SK-N-SH (cell line): ENCODE data around the gene ARHGAP20. TPM values are rescaled to one million over a fixed set of nuclear protein-coding genes. Genes with fewer than 3 reads are reported as not detected.

ENCODE experiments used
- CTCF ChIA-PET: fragments of 300-600, 350-600 bp; formaldehyde crosslinking; extraction: SDS; loops from one replicate; lab custom pipeline; 2021; lab: Yijun Ruan, JAX
- POLR2A ChIA-PET: fragments of 350-600 bp; sonication (Branson Sonifier 250); formaldehyde crosslinking; extraction: SDS; loops from one replicate; lab custom pipeline; 2020; ENCODE audit warnings: antibody characterized with exemption, inconsistent platforms; lab: Yijun Ruan, JAX
- DNase-seq: peaks from one replicate; pipeline ENCODE4 v3.0.0; 2012
- H2AFZ ChIP-seq: fragments of 200-600 bp; sonication (generic); 2 replicates; pipeline ENCODE4 v1.8.1; 2016; ENCODE audit warnings: antibody characterized with exemption, mild to moderate bottlenecking, low read depth
- H3F3A ChIP-seq: fragments of 200-600 bp; sonication (generic); replicated peaks from 2 replicates; pipeline ENCODE3; 2016; ENCODE audit warnings: antibody characterized with exemption, mild to moderate bottlenecking; ENCODE audit not compliant: insufficient read depth
- H3K27ac ChIP-seq, 2 experiments: fragments of 200-500 bp in 1 of 2; fragments of 200-600 bp in 1 of 2; sonication (Bioruptor generic) in 1 of 2; sonication (generic), shearing (Covaris generic) in 1 of 2; 2 replicates each; pipeline versions ENCODE4 v1.5.1 to v1.6.1; 2014 to 2016; ENCODE audit warnings: low read depth in 2 of 2, inconsistent platforms in 1 of 2, low read length in 1 of 2, mild to moderate bottlenecking in 1 of 2, mixed read lengths in 1 of 2
- H3K27me3 ChIP-seq: fragments of 200-600 bp; sonication (generic), shearing (Covaris generic); 2 replicates; pipeline ENCODE4 v1.6.1; 2016; ENCODE audit warnings: mixed run types; ENCODE audit not compliant: insufficient read depth
- H3K36me3 ChIP-seq, 2 experiments: fragments of 200-500 bp in 1 of 2; fragments of 200-600 bp in 1 of 2; sonication (Bioruptor generic) in 1 of 2; sonication (generic) in 1 of 2; replicated peaks in 1 of 2; 2 replicates each; pipeline versions ENCODE3 to v1.5.1; 2014 to 2016; ENCODE audit warnings: low read length in 1 of 2, mild to moderate bottlenecking in 1 of 2; ENCODE audit not compliant: insufficient read depth in 2 of 2, control insufficient read depth in 1 of 2
- H3K4me1 ChIP-seq, 2 experiments: fragments of 200-500 bp in 1 of 2; fragments of 200-600 bp in 1 of 2; sonication (Bioruptor generic) in 1 of 2; sonication (generic), shearing (Covaris generic) in 1 of 2; 2 replicates each; pipeline versions ENCODE4 v1.5.1 to v1.6.1; 2014 to 2016; ENCODE audit warnings: low read depth in 1 of 2, low read length in 1 of 2, mixed run types in 1 of 2; ENCODE audit not compliant: insufficient read depth in 2 of 2, control insufficient read depth in 1 of 2
- H3K4me2 ChIP-seq: fragments of 200-600 bp; sonication (generic), shearing (Covaris generic); 2 replicates; pipeline ENCODE4 v1.6.1; 2017; ENCODE audit warnings: mixed run types
- H3K4me3 ChIP-seq, 2 experiments: fragments of 200-500 bp in 1 of 2; fragments of 200-600 bp in 1 of 2; sonication (Bioruptor generic) in 1 of 2; sonication (generic), shearing (Covaris generic) in 1 of 2; 2 replicates each; pipeline versions ENCODE4 v1.5.1 to v1.8.1; 2014 to 2016; ENCODE audit warnings: low read depth in 2 of 2, inconsistent platforms in 1 of 2, low read length in 1 of 2, mild to moderate bottlenecking in 1 of 2, mixed read lengths in 1 of 2, moderate library complexity in 1 of 2
- H3K79me2 ChIP-seq: fragments of 200-600 bp; sonication (generic); 2 replicates; pipeline ENCODE4 v1.8.1; 2017; ENCODE audit warnings: mild to moderate bottlenecking; ENCODE audit not compliant: insufficient read depth
- H3K9ac ChIP-seq: fragments of 200-600 bp; sonication (generic); 2 replicates; pipeline ENCODE4 v1.6.1; 2017; ENCODE audit warnings: mixed run types
- H3K9me2 ChIP-seq: fragments of 200-600 bp; sonication (generic); 2 replicates; pipeline ENCODE4 v1.6.1; 2017; ENCODE audit warnings: mixed run types
- H3K9me3 ChIP-seq: fragments of 200-600 bp; sonication (generic); 2 replicates; pipeline ENCODE4 v1.6.1; 2017; ENCODE audit warnings: mixed run types, mild to moderate bottlenecking, moderate library complexity
- H4K20me1 ChIP-seq: fragments of 200-600 bp; sonication (generic); 2 replicates; pipeline ENCODE4 v1.6.1; 2017; ENCODE audit warnings: mild to moderate bottlenecking, mixed run types; ENCODE audit not compliant: insufficient read depth
- CHD2 ChIP-seq: fragments of 150-350 bp; IDR thresholded peaks from 2 replicates; pipeline ENCODE4 v1.6.1; 2018; ENCODE audit warnings: low read length; ENCODE audit not compliant: partially characterized antibody
- FOXJ3 ChIP-seq: sonication (generic); formaldehyde crosslinking; IDR thresholded peaks from 2 replicates; pipeline ENCODE4 v1.5.1; 2020; ENCODE audit warnings: mild to moderate bottlenecking, missing genetic modification reagents
- GABPA ChIP-seq: IDR thresholded peaks from 2 replicates; pipeline ENCODE4 v1.4.0; 2012; ENCODE audit warnings: low read depth, mild to moderate bottlenecking
- SMC3 ChIP-seq: IDR thresholded peaks from 2 replicates; pipeline ENCODE4 v1.6.1; 2012; ENCODE audit warnings: low read depth, low read length, improper control_type of control experiment
- TCF12 ChIP-seq: IDR thresholded peaks from 2 replicates; pipeline ENCODE4 v1.4.0; 2012
- TEAD4 ChIP-seq: IDR thresholded peaks from 2 replicates; pipeline ENCODE4 v1.4.0; 2012; ENCODE audit warnings: mild to moderate bottlenecking, borderline replicate concordance; ENCODE audit not compliant: insufficient read depth
- ZBTB33 ChIP-seq: IDR thresholded peaks from 2 replicates; pipeline ENCODE4 v1.4.0; 2012; ENCODE audit warnings: low read depth, borderline replicate concordance
- WGBS: methylation state at CpG from one replicate; pipeline ENCODE4 v1.1.6; 2017; ENCODE audit warnings: low lambda C conversion rate; 5-methylcytosine and 5-hydroxymethylcytosine counted together
- polyA plus RNA-seq, 3 experiments: library from polyadenylated mRNA; depleted of rRNA; stranded (reverse); fragments of >200 nt; gene quantifications; 2 replicates each; pipeline ENCODE4 v1.2.3, GENCODE V29; 2012
- TF ChIP-seq, protein P1 (sequence below): fragments of 200-600 bp; sonication (generic); IDR thresholded peaks from 2 replicates; pipeline ENCODE4 v1.6.1; 2017; ENCODE audit warnings: antibody characterized with exemption, mild to moderate bottlenecking, moderate library complexity
- TF ChIP-seq, protein P2 (sequence below): IDR thresholded peaks from 2 replicates; pipeline ENCODE4; 2012

ARHGAP20 gene
- polyA plus RNA-seq, 1 of the 3 experiments (the other 2 are of a cell fraction) = 0.76 TPM

DNA sequence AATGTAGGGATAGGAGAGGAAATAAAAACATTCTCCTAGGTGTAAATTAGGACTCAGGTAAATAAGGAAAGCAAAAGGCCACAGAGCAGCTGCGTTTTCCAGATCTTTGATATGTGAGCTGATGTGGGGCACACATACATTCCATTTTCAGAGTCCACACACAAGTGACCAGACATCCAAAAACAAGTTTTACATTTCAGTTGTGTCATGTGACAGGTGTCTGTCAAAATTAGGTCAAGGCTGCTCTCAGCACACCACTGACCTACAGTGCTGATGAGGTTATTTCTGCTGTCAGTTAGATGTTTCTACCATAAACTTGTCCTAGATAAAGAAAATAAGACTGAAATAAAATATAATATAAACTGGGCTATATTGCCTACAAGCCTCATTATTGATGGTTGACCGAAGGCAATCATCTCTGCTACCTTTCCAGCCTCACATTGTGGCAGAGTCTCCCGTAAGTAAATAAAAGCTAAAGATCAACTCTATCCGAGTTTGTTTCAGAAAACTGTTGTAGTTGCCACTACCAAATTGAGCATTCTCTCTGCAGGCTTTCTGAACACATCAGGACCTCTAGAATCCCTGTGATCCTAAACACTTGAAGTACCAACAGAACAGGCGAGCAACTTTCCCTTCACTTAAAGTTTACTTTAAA, 7.9 kb downstream of the ARHGAP20 start (continued):
- TF ChIP-seq, protein P1, sequence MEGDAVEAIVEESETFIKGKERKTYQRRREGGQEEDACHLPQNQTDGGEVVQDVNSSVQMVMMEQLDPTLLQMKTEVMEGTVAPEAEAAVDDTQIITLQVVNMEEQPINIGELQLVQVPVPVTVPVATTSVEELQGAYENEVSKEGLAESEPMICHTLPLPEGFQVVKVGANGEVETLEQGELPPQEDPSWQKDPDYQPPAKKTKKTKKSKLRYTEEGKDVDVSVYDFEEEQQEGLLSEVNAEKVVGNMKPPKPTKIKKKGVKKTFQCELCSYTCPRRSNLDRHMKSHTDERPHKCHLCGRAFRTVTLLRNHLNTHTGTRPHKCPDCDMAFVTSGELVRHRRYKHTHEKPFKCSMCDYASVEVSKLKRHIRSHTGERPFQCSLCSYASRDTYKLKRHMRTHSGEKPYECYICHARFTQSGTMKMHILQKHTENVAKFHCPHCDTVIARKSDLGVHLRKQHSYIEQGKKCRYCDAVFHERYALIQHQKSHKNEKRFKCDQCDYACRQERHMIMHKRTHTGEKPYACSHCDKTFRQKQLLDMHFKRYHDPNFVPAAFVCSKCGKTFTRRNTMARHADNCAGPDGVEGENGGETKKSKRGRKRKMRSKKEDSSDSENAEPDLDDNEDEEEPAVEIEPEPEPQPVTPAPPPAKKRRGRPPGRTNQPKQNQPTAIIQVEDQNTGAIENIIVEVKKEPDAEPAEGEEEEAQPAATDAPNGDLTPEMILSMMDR = no peak

DNA sequence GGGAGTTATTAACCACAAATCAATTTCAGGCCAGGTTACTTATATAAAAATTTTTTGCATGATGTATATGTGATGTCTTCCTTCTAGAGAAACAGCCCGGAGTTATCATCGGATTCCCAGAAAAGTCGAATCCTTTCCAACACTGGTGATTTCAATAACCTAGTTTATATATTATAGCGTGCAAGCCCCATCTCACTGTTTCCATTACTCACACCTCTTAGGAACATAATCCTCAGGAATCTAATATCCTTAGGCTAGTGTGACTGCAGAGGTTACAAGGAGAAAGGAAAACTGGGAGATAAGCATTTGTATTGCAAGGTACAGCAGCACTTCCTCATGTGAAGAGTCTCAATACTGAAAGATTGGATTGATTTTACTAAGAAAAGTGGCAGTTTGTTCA, 20.3 kb downstream of the ARHGAP20 start:
- Histone ChIP-seq H3K36me3 (no peaks in the 10 kb centered on the region), H3K27me3 (no peaks in the 10 kb centered on the region), H3K4me1 (no peaks in the 10 kb centered on the region; a peak in 3 of 4 replicates), H3K79me2 (no peaks in the 10 kb centered on the region), H2AFZ (no peak overlapping the region), H4K20me1 (no peaks in the 10 kb centered on the region), H3K9me3 (no peaks in the 10 kb centered on the region), H3F3A (no peaks in the 10 kb centered on the region), H3K4me2 (no peak overlapping the region), H3K4me3 (no peak overlapping the region), H3K27ac (no peak overlapping the region), H3K9ac (no peak overlapping the region), H3K9me2 (no peaks in the 10 kb centered on the region)
- POLR2A ChIA-PET = no interaction called here
- TF ChIP-seq FOXJ3 (CRISPR knock-in tag) (no peak), ZBTB33 (no peak), TCF12 (no peak), SMC3 (no peak), TEAD4 (no peak)
- TF ChIP-seq, protein P2, sequence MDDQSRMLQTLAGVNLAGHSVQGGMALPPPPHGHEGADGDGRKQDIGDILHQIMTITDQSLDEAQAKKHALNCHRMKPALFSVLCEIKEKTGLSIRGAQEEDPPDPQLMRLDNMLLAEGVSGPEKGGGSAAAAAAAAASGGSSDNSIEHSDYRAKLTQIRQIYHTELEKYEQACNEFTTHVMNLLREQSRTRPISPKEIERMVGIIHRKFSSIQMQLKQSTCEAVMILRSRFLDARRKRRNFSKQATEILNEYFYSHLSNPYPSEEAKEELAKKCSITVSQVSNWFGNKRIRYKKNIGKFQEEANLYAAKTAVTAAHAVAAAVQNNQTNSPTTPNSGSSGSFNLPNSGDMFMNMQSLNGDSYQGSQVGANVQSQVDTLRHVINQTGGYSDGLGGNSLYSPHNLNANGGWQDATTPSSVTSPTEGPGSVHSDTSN = no peak
- CTCF ChIA-PET = no interaction called here
- DNase-seq = no peak
- 73% methylated on average over 4 of the region's 4 CpGs for WGBS

DNA sequence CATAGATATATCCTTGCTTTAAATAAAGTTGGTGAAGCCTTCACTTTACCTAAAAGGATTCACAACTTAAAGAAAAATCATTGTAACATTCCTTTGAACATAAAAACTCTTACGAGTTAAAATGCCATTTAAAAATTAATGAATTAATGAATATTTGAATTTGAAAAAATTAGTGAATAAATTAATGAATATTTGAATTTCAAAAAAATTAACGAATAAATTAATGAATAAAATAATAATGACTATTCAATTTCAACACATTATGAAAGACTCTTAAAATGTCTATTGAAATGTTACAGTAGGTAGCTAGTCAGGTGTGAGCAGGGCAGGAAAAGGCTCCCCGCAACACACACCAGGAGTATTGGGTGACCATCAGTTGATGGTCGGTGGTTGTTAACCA, 22.9 kb downstream of the ARHGAP20 start:
- no peak for DNase-seq
- H3K27me3 ChIP-seq = no peaks in the 10 kb centered on the region
- H3K4me1 ChIP-seq = no peaks in the 10 kb centered on the region; a peak in 3 of 4 replicates
- no peak overlapping the region for H3K9ac ChIP-seq
- no peak overlapping the region for H3K4me3 ChIP-seq
- ChIA-PET CTCF (no interaction called here), POLR2A (no interaction called here)
- TF ChIP-seq SMC3 (no peak), CHD2 (no peak), GABPA (no peak)
- TF ChIP-seq, all 33 proteins: peak for 0
- no peaks in the 10 kb centered on the region for H3K9me2 ChIP-seq
- no peak overlapping the region for H3K4me2 ChIP-seq
- H2AFZ ChIP-seq = no peak overlapping the region
- no peaks in the 10 kb centered on the region for H3K36me3 ChIP-seq
- no peaks in the 10 kb centered on the region for H3F3A ChIP-seq
- no peaks in the 10 kb centered on the region for H3K79me2 ChIP-seq
- H3K27ac ChIP-seq = no peak overlapping the region
- no peaks in the 10 kb centered on the region for H4K20me1 ChIP-seq
- H3K9me3 ChIP-seq = no peaks in the 10 kb centered on the region
- WGBS = 87% methylated on average over 4 of the region's 4 CpGs
